KOPT-K1 (cell line): ENCODE results near the gene EML4.
"Not testable (repeated sequence)": the region's sequence is repeated elsewhere in the genome, so short reads cannot be mapped to it uniquely, and the experiment has no call there.

Experiments used
- H3K27ac ChIP-seq: fragments of 200-600 bp; sonication (generic); 2 replicates; pipeline ENCODE4 v1.5.1; 2016; ENCODE audit warnings: antibody characterized with exemption, mild to moderate bottlenecking, low read depth, low read length; ENCODE audit not compliant: poor library complexity, severe bottlenecking
- H3K36me3 ChIP-seq: fragments of 200-600 bp; sonication (generic); 2 replicates; pipeline ENCODE4 v1.5.1; 2017; ENCODE audit warnings: antibody characterized with exemption, mild to moderate bottlenecking, low read length, moderate library complexity; ENCODE audit not compliant: insufficient read depth
- H3K9me3 ChIP-seq: fragments of 200-600 bp; sonication (generic); 2 replicates; pipeline ENCODE4 v1.5.1; 2017; ENCODE audit warnings: antibody characterized with exemption, low read length, mild to moderate bottlenecking; ENCODE audit not compliant: insufficient read depth, poor library complexity, severe bottlenecking

The EML4 gene

DNA sequence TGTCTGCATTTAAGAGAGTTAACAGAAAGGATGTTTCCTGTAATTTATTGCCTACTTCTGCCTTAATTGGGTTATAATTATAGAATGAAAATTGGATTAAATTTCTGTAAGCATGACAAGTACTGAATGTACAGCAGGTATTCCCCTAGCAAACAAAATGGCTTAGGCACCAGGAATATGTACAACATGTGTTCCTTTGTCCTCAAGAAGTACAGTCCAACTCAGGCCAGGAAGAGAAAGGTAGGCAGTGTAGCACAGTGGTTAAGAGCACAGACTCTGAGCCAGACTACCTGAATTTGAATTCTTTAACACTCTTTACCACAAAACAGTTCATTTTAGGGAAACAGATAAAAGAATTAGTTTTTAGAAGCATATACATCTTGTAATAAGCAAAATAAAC lies 148.8 kb downstream of the EML4 start:
- Histone ChIP-seq H3K9me3 (no peaks in the 10 kb centered on the region), H3K36me3 (peaks cover 45% of the 10 kb centered on the region)

DNA sequence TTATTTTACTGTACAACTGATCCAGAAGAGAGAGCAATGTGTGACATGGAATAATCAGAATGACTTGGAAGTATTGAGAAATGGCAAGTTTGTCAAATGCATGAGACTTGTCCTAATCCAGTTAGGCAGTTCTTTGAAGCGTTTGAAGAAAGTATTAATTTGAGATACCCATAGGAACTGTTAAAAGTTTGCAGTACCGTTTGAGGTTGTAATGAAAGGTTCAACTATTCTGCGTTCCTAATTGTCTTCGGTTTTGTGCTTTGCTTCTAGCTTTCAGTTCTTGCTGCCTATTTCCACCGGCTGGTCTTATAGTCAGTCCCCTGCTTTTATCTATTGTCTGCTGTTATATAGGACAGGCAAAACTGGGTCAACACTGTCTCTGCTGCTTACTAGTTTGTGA lies 150.1 kb downstream of the EML4 start:
- H3K36me3 ChIP-seq: peaks cover 45% of the 10 kb centered on the region
- H3K9me3 ChIP-seq: no peaks in the 10 kb centered on the region
- no peak overlapping the region for H3K27ac ChIP-seq

More for the DNA sequence above, 148.8 kb downstream of the EML4 start:
- H3K27ac ChIP-seq: no peak overlapping the region

DNA sequence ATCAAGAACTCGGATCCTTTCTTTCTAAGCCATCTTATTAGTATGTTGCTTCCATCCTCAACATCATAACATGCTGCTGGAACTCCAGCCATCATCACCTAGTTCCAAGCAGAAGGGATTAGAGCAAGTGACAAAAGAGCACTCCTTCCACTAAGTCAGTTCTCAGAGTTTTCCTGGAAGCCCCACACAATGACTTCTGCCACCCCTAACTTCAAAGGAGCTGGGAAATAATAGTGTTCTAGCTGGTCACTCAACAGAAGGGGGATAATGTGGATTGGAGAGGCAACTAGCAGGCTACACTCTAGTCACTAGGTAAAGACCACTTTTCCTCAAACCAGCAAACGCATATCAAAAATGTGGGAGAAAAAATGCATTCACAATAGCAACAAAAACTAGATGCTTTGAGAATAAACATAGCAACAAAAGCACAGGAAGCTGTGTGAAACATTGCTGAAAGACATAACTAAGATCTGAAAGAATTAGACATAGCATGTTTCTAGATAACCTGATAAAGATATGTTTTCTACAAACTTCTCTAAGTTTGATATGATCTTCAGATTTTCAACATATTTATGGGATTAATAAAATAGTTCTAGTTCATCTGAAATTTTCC lies 152.4 kb downstream of the EML4 start:
- Histone ChIP-seq H3K9me3 (no peaks in the 10 kb centered on the region), H3K27ac (no peak overlapping the region), H3K36me3 (peaks cover 46% of the 10 kb centered on the region)

DNA sequence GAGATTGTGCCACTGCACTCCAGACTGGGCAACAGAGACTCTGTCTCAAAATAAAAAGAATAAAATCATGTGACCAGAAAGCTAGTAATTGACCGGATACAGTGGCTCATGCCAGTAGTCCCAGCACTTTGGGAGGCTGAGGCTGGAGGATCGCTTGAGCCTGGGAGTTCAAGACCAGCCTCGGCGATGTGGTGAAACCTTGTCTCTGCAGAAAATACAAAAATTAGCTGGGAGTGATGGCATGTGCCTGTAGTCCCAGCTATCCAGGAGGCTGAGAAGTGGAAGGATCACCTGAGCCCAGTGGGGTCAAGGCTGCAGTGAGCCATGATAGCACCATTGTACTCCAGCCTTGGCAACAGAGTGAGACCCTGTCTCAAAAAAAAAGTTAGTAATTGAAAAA lies 155.1 kb downstream of the EML4 start:
- no peak overlapping the region for H3K27ac ChIP-seq
- H3K36me3 ChIP-seq: peaks cover 43% of the 10 kb centered on the region
- H3K9me3 ChIP-seq: no peaks in the 10 kb centered on the region

DNA sequence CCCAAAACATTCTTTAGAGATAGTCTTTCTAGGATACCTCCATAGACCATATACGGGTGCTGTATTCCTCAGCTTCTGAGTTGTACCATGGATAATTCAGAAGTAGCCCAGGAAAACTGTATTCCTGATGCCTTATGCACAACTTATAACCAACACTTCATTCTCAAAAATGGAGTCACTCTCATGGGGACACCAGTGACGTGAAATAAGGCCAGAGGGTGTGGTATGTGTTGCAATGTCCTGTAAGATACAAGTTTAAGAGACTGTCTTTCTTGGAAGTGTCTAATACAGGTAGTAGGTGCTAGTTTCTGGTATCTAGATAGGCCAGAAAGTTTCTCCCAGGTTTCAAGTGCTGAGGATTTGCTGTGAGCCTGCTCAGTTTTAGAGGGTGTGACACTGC lies 155.8 kb downstream of the EML4 start:
- H3K36me3 ChIP-seq: peaks cover 44% of the 10 kb centered on the region

DNA sequence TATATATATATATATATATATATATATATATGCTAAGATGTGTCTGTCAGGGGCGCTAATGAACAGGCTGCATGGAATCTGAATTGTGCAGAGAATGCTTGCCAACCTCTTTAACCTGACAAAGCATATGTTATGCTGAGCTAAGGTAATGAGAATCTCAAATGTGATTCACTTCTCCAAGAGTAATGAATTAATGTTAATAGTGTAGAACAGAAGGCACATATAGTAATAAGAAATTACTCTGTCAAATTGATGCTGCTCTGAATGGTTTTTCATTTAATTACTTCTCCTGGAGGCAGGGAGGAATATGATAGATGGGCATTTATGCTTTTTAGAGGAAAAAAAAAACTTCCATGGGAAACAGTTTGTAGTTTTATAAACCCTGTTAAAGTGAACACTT lies 156.5 kb downstream of the EML4 start:
- no peak overlapping the region for H3K27ac ChIP-seq
- H3K36me3 ChIP-seq: peaks cover 44% of the 10 kb centered on the region
- no peaks in the 10 kb centered on the region for H3K9me3 ChIP-seq

More for the DNA sequence above, 155.8 kb downstream of the EML4 start:
- no peak overlapping the region for H3K27ac ChIP-seq
- H3K9me3 ChIP-seq: no peaks in the 10 kb centered on the region

DNA sequence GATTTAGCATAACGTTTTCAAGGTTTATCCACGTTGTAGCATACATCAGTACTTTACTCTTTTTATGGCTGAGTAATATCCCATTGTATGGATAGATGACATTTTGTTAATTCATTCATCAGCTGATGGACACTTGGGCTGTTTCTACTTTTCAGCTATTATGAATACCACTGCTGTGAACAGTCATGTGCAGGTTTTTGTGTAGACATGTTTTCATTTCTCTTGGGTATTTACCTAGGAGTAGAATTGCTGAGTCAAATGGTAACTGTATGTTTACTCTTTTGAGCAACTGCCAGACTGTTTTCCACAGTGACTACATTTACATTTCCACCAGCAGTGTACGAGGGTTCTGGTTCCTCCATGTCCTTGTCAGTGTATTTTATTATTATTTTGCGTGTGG lies 158.0 kb downstream of the EML4 start:
- no peaks in the 10 kb centered on the region for H3K9me3 ChIP-seq
- peaks cover 56% of the 10 kb centered on the region for H3K36me3 ChIP-seq
- H3K27ac ChIP-seq: no peak overlapping the region

DNA sequence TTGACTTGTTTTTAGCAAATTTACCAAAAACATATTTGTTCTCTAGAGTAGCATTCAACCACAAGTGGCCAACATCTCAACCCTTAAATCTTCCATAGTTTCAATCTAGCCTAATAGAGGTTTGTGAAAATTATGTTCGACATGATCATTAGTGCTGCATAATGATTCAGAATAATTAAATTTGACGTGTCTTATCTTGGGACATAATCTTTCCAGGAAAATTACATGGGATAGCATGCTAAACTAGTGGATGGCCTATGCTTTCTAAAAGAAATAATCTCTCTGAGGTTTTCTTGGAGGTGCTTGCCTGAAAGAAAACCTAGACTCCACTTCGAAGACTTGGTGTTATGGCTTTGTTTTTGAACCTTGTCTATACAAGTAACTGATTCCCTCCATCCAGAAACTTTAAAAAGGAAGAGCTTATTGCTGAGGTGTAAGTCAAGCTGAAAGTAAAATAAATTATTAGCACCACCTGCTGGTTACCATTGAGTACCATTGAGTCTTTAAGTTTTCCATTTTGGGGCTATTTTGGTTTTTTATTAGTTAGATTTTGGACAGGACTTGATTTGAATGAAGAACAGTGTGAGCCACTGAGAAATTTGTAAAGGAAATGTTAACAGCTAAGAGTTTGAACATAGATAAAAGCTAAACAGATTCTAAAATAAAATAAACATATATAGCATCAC lies 159.1 kb downstream of the EML4 start:
- peaks cover 68% of the 10 kb centered on the region for H3K36me3 ChIP-seq

DNA sequence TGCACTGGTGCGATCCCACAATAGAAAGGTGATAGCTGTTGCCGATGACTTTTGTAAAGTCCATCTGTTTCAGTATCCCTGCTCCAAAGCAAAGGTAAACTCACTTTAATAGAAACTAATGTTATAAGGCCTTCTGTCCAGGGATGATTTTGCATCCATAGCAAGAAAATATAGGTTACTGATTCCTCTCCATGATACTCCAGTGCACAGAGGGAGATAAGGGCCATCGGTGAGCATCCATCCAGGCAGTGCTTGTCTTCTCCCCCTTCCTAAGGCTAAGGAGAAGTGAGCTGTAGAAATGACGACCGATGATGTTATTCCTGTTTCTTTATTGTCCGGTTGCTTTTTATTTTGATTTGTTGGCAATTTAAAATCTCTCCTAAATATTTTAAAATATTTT lies 159.8 kb downstream of the EML4 start:
- H3K36me3 ChIP-seq: peaks cover 74% of the 10 kb centered on the region
- no peak overlapping the region for H3K27ac ChIP-seq
- no peaks in the 10 kb centered on the region for H3K9me3 ChIP-seq

More for the DNA sequence above, 159.1 kb downstream of the EML4 start:
- H3K9me3 ChIP-seq: no peaks in the 10 kb centered on the region
- H3K27ac ChIP-seq: no peak overlapping the region

DNA sequence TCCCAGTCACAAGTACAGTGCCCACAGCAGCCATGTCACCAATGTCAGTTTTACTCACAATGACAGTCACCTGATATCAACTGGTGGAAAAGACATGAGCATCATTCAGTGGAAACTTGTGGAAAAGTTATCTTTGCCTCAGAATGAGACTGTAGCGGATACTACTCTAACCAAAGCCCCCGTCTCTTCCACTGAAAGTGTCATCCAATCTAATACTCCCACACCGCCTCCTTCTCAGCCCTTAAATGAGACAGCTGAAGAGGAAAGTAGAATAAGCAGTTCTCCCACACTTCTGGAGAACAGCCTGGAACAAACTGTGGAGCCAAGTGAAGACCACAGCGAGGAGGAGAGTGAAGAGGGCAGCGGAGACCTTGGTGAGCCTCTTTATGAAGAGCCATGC lies 160.6 kb downstream of the EML4 start:
- no peaks in the 10 kb centered on the region for H3K9me3 ChIP-seq
- no peak overlapping the region for H3K27ac ChIP-seq
- peaks cover 82% of the 10 kb centered on the region for H3K36me3 ChIP-seq

DNA sequence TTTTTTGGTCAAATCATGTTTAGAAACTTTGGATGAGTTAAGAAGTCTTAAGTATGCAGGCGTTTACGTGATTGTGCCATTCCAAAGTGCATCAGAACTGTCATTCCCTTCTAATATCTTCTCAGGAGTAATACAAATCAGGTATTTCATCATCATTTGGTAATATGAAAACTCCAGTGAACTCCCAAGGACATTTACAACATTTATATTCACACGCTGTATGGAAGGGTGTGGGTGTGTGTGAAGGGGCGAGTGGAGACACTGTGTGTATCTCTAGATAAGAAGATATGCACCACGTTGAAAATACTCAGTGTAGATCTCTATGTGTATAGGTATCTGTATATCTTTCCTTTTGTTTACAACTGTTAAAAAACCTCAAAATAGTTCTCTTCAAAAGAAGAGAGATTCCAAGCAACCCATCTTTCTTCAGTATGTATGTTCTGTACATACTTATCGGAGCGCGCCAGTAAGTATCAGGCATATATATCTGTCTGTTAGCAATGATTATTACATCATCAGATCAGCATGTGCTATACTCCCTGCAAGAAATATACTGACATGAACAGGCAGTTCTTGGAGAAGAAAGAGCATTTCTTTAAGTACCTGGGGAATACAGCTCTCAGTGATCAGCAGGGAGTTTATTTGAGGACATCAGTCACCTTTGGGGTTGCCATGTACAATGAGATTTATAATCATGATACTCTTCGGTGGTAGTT lies 162.6 kb downstream of the EML4 start:
- Histone ChIP-seq H3K9me3 (no peaks in the 10 kb centered on the region), H3K36me3 (peaks cover 87% of the 10 kb centered on the region), H3K27ac (no peak overlapping the region)

DNA sequence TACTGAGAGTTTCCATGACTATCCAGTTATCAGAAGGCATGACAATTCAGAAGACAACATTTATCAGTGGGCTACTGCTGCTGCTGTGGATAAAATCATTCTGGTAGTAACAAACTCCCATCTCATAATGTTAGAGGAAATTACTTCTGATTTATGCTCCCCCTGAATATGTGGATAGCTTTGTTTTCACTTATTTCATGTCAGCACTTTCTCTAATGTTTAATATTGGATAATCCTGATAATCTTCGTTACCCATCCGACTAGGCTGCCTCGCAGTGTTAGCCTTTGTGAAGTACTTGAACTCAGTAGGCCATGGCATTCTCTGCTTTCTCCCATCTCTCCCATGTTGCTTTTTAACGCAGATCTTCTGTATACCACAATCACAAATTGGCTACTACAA lies 163.4 kb downstream of the EML4 start:
- no peaks in the 10 kb centered on the region for H3K9me3 ChIP-seq
- H3K27ac ChIP-seq: no peak overlapping the region
- H3K36me3 ChIP-seq: peaks cover 79% of the 10 kb centered on the region

DNA sequence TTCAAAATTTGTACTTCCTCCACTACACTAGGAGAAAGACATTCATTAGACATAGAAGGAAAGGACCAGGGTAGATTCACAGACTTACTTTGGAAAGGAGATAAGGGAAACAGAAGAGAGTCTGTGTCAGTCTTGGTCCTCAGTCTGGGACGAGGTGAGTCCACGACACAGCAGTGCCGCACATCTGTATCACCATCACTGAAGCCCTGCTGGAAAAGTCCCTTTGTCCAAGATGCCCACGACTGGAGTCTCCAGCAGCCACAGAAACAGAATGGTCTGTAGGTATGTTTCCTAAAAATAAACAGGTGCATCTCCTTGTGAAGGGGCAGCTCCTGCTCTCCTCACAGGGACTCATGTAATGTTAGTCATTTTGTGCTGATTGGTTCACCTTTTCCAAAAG lies 164.4 kb downstream of the EML4 start:
- no peaks in the 10 kb centered on the region for H3K9me3 ChIP-seq
- no peak overlapping the region for H3K27ac ChIP-seq
- H3K36me3 ChIP-seq: peaks cover 86% of the 10 kb centered on the region

DNA sequence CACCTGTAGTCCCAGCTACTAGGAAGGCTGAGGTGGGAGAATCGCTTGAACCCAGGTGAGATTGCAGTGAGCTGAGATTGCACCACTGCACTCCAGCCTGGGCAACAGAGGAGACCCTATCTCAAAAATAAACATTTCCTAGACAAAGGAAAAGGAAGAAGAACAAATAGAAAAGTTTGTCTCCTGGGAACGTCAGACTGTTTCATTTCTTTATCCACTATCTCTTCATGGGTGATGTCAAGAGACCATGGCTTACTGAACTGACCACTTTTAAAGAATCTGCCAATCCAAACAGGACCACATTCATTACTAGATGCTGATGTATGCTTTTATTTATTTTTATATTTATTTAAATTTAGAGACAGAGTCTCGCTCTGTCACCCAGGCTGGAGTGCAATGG lies 165.1 kb downstream of the EML4 start:
- Histone ChIP-seq H3K27ac (no peak overlapping the region), H3K9me3 (no peaks in the 10 kb centered on the region), H3K36me3 (peaks cover 83% of the 10 kb centered on the region)

DNA sequence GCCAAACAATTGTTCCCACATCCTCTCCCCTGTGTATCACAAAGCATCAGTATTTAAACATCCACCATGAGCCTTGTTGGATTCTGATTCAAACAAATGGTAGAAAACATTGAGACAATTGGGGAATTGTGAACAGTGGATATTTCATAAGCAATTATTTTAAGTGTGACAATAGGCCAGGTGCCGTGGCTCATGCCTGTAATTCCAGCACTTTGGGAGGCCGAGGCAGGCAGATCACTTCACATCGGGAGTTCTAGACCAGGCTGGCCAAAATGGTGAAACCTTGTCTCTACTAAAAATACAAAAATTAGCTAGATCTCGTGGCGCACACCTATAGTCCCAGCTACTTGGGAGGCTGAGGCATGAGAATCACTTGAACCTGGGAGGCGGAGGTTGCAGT lies 165.7 kb downstream of the EML4 start:
- H3K36me3 ChIP-seq: peaks cover 82% of the 10 kb centered on the region
- H3K27ac ChIP-seq, H3K9me3 ChIP-seq: not testable (repeated sequence)
